A673 (cell line): ENCODE measurements around the gene HMCN1. TPM values are rescaled to one million over a fixed set of nuclear protein-coding genes. Genes with fewer than 3 reads are reported as not detected.

ENCODE experiments used
- BruUV-seq: library from RNA; stranded (reverse); fragments of 400-500 nt; replicated peaks from 2 replicates; lab custom pipeline; 2021; lab: Mats Ljungman, UMichigan
- CTCF ChIA-PET: fragments of 300-600 bp; sonication (Branson Sonifier 250); formaldehyde crosslinking; loops from one replicate; lab custom pipeline; 2022; ENCODE audit warnings: antibody characterized with exemption; lab: Charles Lee
- POLR2A ChIA-PET: fragments of 300-600 bp; sonication (Branson Sonifier 250); formaldehyde crosslinking; loops from one replicate; lab custom pipeline; 2022; ENCODE audit warnings: antibody characterized with exemption; ENCODE audit not compliant: low non-redundant PET; lab: Charles Lee
- DNase-seq: peaks from one replicate; pipeline ENCODE4 v3.0.0-alpha.2; 2015; ENCODE audit warnings: low spot score
- H3K27ac ChIP-seq: fragments of 200-600 bp; sonication (generic); 2 replicates; pipeline ENCODE4 v1.5.1; 2016; ENCODE audit warnings: mixed run types, low read depth, mild to moderate bottlenecking, mixed read lengths, antibody characterized with exemption, low read length; ENCODE audit not compliant: poor library complexity, severe bottlenecking
- H3K27me3 ChIP-seq: fragments of 200-600 bp; sonication (generic); replicated peaks from 2 replicates; pipeline ENCODE4 v1.6.1; 2017; ENCODE audit warnings: mixed run types, low read depth, mild to moderate bottlenecking, mixed read lengths, antibody characterized with exemption, low read length; ENCODE audit not compliant: insufficient read depth, poor library complexity
- H3K36me3 ChIP-seq: fragments of 200-600 bp; sonication (generic); 2 replicates; pipeline ENCODE4 v1.6.1; 2016; ENCODE audit warnings: mixed run types, mild to moderate bottlenecking, mixed read lengths, antibody characterized with exemption, low read length; ENCODE audit not compliant: insufficient read depth, poor library complexity, severe bottlenecking
- H3K4me1 ChIP-seq: fragments of 200-600 bp; sonication (generic); 2 replicates; pipeline ENCODE4 v1.6.1; 2017; ENCODE audit warnings: mixed run types, mild to moderate bottlenecking, mixed read lengths, antibody characterized with exemption, low read length; ENCODE audit not compliant: insufficient read depth, poor library complexity, severe bottlenecking
- H3K4me3 ChIP-seq: fragments of 200-600 bp; sonication (generic); 2 replicates; pipeline ENCODE4 v1.5.1; 2016; ENCODE audit warnings: low read depth, mixed run types, mild to moderate bottlenecking, mixed read lengths, low read length; ENCODE audit not compliant: poor library complexity, severe bottlenecking
- H3K9me3 ChIP-seq: fragments of 200-600 bp; sonication (generic); 2 replicates; pipeline ENCODE4 v1.6.1; 2016; ENCODE audit warnings: mixed run types, low read depth, mild to moderate bottlenecking, mixed read lengths, antibody characterized with exemption, low read length; ENCODE audit not compliant: poor library complexity, severe bottlenecking
- EZH2 ChIP-seq: fragments of 200-600 bp; sonication (generic); IDR thresholded peaks from 2 replicates; pipeline ENCODE4 v1.6.1; 2017; ENCODE audit warnings: borderline replicate concordance, low read depth, mild to moderate bottlenecking, mixed read lengths, antibody characterized with exemption, low read length; ENCODE audit not compliant: poor library complexity, severe bottlenecking
- intact Hi-C: fragments of 100-400 bp; cut with micrococcal nuclease; formaldehyde crosslinking; loops from one replicate; pipeline ENCODE4 v1.10.0; 2022; ENCODE audit not compliant: unreplicated experiment
- total RNA-seq: library from RNA; stranded (reverse); gene quantifications from 2 replicates; pipeline ENCODE4 v1.2.3, GENCODE V29; 2021
- TF ChIP-seq, protein P1 (sequence below): fragments of 300-800, 200-600 bp; sonication (generic); conservative IDR thresholded peaks from 2 replicates; pipeline ENCODE4 v1.5.1; 2017; ENCODE audit warnings: low read depth, mild to moderate bottlenecking, antibody characterized with exemption, low read length, moderate library complexity, mixed read lengths

HMCN1 gene
- total RNA-seq, 1 experiment from 2014 or later = 134 TPM

DNA sequence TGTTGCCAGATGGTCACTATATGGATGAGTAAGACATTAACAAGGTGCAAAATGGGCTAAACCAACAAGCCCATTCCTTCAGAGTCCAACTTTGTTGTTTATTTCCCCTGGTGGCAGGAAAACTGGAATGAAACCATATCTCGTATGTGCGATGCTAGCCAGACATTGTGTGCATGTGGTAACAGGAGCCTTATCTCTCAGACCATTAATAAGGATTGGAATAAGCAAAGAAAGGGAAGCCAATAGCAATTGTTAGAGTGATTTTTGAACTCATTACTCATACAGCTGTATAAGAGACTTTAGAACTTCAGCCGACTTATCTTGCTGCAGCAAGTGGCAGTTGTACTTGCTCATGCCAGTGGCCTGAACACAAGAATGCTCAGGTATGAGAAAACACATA is 30.0 kb upstream of the HMCN1 start:
- Histone ChIP-seq H3K27me3 (no peaks in the 10 kb centered on the region), H3K27ac (peak overlapping the region; percentile 15), H3K4me3 (no peak overlapping the region), H3K36me3 (no peaks in the 10 kb centered on the region), H3K9me3 (no peaks in the 10 kb centered on the region), H3K4me1 (peaks cover 31% of the 10 kb centered on the region)
- BruUV-seq = no TSS peak
- ChIA-PET POLR2A (no interaction called here), CTCF (no interaction called here)
- DNase-seq = no peak
- intact Hi-C loops = no loop called here
- TF ChIP-seq, protein P1, sequence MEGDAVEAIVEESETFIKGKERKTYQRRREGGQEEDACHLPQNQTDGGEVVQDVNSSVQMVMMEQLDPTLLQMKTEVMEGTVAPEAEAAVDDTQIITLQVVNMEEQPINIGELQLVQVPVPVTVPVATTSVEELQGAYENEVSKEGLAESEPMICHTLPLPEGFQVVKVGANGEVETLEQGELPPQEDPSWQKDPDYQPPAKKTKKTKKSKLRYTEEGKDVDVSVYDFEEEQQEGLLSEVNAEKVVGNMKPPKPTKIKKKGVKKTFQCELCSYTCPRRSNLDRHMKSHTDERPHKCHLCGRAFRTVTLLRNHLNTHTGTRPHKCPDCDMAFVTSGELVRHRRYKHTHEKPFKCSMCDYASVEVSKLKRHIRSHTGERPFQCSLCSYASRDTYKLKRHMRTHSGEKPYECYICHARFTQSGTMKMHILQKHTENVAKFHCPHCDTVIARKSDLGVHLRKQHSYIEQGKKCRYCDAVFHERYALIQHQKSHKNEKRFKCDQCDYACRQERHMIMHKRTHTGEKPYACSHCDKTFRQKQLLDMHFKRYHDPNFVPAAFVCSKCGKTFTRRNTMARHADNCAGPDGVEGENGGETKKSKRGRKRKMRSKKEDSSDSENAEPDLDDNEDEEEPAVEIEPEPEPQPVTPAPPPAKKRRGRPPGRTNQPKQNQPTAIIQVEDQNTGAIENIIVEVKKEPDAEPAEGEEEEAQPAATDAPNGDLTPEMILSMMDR = no peak
- TF ChIP-seq EZH2 = no peak

DNA sequence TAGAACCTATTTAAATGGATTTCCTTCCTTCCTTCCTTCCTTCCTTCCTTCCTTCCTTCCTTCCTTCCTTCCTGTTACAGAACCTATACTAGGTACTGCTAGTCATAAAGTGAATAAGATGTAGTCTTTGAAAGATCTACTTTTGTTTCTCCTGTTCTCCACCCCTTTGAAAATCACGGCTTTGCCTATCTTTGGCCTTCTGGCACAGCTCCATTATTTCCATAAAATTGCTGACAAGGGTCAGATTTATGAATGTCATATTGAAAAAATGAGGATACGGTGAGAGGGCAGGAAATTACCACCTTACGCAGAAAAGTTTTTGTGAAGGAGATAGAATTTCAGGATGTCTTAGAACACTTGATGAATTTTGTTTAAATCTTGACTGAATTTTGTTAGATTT is 18.1 kb upstream of the HMCN1 start:
- intact Hi-C loops = loop anchor here (1.0 to 5.0 kb wide), 4 partner anchors 29 to 361 kb away; no protein-coding TSS in a partner anchor

DNA sequence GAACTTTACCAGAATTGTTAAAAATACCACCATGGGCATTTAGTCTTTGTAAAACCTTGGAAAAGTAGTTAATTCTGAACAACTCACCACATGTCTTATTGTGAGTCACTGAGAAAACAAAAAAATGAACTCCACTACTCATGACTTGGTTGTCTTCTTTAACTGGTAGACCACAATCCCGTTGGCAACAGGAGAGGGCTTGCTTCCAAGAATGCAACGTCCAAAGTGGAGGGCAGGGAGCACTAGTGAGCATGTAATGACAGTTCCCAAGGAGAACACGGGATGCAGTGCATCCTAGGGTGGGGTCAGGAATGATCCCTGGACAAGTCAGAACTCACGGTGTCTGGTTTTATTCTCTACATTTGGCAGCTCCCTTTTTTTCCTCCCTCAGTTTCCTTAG is 15.2 kb upstream of the HMCN1 start:
- BruUV-seq = no TSS peak
- intact Hi-C loops = loop anchor here (5.0 kb wide), 1 partner anchor 358 kb away; no protein-coding TSS in a partner anchor
- Histone ChIP-seq H3K4me1 (peaks cover 78% of the 10 kb centered on the region), H3K4me3 (no peak overlapping the region), H3K27ac (peak overlapping the region; percentile 100), H3K36me3 (peaks cover under 1% of the 10 kb centered on the region), H3K9me3 (no peaks in the 10 kb centered on the region), H3K27me3 (no peaks in the 10 kb centered on the region)
- CTCF ChIA-PET = interaction anchor here (0.8 kb wide), 1 partner anchor 496 kb away, joined by 3 read pairs; no protein-coding TSS in a partner anchor
- TF ChIP-seq, protein P1 = peak; percentile 38; the same call in 1 of the 2 replicates
- TF ChIP-seq EZH2 = no peak
- POLR2A ChIA-PET = no interaction called here
- peak; percentile 74 for DNase-seq

More for the DNA sequence above, 18.1 kb upstream of the HMCN1 start:
- TF ChIP-seq EZH2 = no peak
- TF ChIP-seq, protein P1 = no peak
- Histone ChIP-seq H3K36me3 (peaks cover 7% of the 10 kb centered on the region), H3K27me3 (no peaks in the 10 kb centered on the region), H3K4me1 (peaks cover 63% of the 10 kb centered on the region), H3K4me3 (no peak overlapping the region), H3K9me3 (no peaks in the 10 kb centered on the region), H3K27ac (peak overlapping the region; percentile 100)
- no TSS peak for BruUV-seq
- CTCF ChIA-PET = no interaction called here
- DNase-seq = peak; percentile 99
- POLR2A ChIA-PET = no interaction called here
